ENCODE results near the gene SLC9A5.

The SLC9A5 gene

DNA sequence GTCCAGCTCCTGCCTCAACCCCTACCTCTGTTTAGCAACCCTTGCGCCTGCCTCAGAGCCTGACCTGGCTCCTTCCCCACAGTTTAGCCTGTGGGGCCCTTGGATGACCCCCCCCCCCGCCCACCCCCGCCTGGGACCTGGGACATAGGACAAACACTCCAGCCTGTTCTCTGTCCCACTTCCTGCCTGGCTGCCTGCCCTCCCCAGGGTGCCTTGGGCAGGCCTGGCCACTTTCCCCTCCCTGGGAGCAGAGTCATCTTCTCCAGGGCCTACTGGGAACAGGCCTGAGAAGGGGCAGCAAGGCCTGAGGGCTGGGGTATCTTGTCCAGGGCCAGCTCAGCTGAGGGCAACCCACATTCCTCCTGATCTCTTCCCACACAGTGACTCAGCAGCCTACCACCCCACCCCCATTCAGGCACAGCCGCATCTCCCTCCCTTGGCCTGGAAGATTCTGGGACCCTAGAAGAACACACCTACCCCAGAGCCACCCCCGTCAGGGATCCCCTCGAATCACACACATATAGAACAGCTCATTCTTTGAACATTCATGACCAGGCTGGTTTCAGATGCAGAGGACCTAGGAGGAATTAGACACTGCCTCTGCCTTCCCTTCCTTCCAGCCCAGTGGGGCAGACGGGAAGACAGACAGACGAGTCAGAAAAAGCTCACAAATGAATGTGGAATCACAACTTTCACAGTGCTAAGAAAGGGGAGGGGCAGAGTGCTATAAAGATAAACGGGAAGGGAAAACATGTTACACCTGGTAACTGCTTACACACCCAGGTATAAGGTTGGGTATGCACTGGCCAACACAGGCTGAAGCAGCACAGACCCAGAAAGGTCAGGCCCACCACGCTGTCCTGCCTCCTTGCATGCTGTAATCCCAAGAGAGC lies 7.5 kb upstream of the SLC9A5 start:
- no peak for DNase-seq

DNA sequence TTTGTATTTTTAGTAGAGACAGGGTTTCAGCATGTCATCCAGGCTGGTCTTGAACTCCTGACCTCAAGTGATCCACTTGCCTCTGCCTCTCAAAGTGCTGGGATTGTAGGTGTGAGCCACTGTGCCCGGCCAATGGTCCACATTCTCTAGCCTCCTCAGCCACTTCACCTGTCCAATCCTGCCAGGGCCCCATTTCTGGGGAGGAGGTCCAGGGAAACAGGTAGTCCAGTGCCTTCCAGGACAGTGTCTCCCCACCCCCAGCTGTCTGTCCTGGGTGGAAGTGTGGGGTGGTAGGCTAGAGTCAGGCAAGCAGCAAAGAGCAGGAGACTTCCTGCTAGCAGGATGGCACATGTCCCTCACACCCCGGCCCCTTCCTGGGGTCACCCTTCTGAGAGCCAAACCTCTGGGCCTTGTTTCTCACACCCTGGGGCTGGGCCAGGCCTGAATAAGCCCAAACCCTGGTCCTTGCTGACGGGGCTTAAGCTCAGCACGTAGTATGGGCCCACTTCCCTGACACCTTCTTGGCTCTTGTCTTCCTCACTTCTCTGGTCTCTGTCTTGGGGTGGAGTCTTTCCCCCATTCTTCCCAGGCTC lies 6.5 kb upstream of the SLC9A5 start:
- DNase-seq = no peak

DNA sequence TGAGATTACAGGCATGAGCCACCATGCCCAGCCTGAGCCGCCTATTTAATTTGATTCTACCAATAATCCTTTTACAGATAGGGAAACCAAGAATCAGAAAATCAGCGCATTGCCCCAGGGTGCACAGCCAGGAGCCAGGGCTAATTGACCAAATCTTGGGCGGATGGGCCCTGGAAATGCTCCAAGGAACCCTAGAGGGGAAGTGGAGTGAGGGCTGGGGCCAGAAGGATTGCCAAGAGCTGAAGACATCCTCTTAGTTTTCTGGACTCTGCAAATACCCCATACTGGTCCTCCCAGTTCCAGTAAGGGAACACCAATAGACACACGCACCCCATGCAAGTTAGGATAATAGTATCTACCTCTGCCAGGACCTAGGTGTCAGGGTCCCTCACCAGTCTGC lies 5.3 kb upstream of the SLC9A5 start:
- DNase-seq = no peak

DNA sequence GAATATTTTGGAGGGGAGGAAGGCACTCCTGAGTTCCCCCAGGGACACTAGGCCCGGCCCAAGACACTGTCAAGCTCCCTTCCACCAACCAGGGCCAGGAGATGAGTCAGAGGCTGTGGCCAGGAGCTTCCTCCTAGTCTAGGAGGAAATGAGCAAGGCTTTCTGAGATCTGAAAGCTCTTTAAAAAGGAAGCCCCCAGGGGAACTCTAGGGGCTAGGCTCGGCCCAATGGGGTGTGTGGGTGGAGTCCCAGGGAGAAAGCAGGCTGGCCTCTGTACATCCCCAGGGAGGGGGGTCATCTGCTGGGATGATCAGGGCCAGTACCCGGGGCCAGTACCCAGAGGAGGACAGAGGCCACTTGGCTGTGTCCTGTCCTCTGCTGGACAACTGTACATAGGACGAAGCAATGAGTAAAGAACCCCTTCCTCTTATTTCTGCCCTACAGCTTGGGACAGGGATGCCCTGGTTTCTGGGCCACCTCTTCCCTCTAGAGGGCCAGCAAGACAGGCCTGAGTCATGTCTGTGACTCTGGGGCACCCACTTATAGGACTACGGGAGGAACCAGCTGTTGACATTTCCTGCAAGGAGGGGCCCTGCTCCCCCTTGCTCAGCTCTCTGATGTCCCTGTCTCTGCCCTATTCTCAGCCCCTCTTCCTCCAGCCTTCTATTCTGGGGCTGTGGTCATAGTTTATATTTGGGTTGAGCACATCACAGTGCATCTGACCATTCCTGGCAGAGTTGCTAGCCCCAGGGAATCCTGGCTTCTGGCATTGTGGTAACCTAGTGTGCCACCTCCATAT lies 4.2 kb upstream of the SLC9A5 start:
- DNase-seq = no peak

DNA sequence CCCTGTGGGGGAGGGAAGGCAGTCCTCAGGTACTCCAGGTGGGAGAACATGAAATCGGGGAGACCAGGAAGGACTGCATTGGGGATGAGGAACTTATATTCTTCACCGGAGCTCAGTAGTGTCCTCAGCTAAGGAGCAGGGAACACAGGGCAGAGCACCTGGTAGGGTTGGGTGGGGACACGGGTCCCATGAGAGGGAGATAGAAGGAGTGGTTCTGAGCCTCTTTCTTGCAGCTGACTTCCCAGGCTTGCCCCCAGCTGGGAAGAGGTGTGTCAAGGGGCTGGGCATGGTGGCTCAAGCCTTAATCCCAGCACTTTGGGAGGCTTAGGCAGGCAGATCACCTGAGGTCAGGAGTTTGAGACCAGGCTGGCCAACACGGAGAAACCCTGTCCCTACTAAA lies 3.6 kb upstream of the SLC9A5 start:
- DNase-seq = no peak

DNA sequence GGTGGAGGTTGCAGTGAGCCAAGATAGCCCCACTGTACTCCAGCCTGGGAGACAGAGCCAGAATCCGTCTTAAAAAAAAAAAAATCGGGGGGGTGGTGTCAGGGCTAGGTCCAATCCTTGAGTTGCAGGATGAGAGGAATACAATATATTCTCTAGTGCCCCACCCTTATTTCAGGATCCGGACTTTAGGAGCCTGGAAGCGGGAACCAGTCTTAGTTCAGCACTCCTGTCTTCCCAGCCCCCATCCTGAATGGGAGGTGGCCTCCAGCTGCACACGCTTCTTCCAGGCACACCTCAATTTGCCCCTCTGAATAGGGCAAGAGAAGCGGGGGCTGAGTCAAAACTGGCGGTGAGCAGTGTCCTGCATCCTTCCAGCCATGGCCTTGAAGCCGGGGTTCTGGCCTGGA lies 3.1 kb upstream of the SLC9A5 start:
- DNase-seq = no peak

DNA sequence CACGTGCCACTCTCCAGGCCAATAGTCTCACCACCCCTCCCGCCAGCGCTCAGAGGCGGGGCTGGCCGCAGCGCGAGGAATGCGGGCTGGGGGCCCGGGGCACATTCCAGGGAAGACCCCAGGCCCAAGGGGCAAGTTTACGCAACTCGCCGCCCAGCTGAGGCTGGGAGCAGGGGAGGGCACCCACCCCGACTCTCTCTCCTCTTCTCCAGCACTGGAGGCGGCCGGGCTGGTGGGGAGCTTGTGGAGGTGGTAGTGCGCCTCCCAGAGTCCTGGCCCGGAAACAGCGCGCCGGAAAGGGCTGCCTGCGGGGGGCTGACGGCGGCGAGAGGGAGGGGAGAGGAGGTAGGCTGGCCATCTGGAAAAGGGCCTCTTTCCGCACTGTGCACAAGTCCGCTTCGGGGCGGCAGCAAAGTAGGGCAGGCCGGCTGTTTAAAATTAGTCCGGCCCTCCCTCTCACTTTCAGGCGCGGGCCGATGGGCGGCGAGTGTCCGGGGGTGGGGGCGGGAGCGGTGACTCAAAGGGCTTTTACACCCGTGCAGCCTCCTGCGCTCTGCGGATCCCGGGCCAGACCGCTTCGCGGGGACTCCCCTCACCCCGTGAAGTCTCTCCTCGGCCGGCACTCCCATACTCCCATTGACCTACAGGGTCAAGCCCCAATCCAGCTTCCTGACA lies 2.6 kb upstream of the SLC9A5 start:
- DNase-seq = no peak

DNA sequence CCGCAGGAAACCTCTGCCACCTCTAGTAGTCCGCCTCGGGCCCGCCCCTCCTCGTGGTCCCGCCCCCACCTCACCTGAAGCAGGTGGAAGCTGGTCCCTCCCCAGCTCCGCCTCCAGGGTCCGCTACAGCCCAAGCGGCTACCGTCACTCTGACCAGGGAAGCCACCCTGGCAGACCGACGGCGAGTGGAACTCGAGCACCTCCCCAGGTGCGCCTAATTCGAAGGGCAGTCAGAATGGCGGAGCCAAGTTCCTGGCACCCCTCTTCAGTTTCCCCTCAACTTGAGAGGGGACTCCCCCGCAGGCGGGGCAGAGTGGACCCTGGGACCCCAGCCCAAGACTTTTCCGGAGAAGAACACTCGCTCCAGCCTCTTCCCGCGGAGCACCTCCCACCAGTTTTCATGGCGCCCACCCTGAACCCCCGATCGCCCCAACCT lies 2.0 kb upstream of the SLC9A5 start:
- no peak for DNase-seq

DNA sequence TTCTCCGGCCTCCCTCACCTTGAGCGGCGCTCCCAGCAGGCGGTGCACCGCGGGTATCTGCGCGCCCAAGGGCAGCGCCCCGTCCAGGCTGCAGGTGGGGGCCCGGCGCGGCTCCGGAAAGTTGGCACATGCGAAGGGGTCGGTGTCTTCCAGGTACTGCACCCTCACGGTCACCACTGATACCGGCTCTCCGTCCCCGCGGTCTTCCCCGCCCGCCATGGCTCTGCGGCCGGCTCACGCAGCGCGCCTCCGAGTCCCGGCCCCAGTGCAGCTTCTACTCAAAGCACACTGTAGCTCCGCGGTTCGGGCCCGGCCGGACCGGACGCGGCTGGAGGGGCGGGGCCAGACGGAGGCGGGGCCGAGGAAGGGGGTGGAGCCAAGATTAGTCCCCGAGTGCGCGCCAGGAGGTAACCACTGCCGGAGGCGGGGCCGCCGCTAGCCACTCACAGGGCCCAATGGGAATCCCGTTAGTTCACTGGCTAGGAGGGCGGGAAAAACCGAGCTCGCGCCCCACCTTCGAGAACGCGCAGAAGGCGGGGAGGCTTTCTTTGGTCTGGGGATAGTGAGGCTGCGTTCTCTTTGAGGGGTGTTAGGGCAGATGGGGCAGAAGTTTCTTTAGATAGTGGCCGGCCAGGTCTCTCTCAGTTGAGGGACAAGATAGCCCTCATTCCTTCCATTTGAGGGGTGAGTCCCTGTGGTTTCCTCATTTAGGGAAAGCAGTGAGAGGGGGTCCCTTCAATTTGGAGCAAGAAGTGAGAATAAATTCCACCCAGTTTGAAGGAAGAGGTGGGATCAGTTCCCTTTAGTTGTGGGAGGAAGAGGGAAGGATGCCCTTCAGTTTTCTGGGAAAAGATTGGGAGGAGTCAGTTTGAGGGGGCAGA lies 1.3 kb upstream of the SLC9A5 start, which contains the start of gene FHOD1:
Gene FHOD1 (minus strand): TSS at position 290 of the 881 bp plus-strand sequence. CDS start 71 bp downstream, at position 219.
- peak; percentile 42 to 89 for DNase-seq

DNA sequence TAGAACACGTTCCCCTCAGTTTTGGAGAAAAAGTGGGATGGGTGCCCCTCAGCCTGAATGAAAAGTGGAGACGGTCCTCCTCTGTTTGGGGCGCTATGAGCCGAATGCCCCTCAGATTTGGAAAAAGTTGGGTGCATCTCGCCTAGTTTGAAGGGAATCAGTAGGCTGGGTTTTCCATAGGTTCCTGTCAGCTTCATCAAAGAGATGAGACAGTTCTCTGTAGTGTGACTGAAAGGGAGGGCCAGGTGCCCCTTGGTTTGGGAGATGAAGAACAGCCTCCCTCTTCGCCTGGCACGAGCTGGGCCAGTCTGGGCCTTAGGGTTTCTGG lies 742 bp upstream of the SLC9A5 start:
- DNase-seq = no peak

DNA sequence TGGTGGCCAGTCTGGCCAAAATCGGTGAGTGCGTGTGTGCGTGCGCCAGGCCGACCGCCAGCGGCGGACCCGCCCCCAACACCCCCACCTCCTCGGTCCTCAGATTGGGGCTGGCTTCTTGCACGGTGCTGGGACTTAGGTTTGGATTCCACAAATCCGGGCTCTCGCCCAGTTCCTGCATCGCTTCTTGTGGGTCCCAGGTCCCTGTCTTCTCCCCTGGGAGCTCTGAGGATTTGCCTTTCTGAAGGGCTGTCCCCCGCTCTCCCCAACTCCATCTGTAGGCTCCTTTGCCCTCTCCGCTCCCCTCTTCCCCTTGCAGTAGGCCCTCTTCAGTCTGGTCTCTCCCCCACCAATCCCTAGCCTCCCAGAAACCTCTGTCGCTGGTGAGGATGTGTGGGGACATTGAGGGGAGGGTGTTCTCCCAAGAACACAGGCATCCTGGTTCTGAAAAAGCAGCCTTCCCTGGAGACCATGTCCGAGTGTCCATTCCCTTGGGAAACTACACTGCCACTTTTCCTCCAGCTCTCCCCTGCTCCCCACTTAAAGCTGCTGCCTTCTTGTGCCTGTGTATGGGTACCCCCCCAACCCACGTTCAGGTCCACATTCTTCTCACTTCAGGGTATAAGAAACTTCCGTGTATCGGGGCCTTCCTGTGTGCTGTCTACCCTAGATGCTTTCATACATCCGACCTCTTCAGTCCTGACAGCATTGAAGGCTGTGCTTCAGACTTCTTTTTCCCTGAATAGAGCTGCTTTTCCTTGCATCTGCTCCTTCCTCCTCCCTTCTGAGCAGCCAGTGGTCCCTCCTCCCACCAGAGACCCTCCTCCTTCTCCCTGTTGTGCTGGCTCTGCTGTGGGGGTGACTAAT lies 632 bp downstream of the SLC9A5 start:
- DNase-seq = no peak

DNA sequence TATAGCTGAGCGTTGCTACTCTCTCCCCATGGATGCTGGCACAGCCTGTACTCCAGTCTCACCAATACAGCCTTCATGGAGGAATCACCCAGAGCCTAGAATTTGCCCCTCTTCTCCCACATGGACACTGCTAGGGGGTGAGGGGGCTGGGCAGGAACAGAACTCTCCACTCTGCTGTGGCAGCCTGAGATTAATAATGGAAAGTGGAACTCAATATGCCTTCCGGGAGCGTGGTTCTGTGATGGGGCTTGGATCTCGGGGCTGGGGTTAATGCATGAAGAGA lies 1.2 kb downstream of the SLC9A5 start:
- DNase-seq = no peak

DNA sequence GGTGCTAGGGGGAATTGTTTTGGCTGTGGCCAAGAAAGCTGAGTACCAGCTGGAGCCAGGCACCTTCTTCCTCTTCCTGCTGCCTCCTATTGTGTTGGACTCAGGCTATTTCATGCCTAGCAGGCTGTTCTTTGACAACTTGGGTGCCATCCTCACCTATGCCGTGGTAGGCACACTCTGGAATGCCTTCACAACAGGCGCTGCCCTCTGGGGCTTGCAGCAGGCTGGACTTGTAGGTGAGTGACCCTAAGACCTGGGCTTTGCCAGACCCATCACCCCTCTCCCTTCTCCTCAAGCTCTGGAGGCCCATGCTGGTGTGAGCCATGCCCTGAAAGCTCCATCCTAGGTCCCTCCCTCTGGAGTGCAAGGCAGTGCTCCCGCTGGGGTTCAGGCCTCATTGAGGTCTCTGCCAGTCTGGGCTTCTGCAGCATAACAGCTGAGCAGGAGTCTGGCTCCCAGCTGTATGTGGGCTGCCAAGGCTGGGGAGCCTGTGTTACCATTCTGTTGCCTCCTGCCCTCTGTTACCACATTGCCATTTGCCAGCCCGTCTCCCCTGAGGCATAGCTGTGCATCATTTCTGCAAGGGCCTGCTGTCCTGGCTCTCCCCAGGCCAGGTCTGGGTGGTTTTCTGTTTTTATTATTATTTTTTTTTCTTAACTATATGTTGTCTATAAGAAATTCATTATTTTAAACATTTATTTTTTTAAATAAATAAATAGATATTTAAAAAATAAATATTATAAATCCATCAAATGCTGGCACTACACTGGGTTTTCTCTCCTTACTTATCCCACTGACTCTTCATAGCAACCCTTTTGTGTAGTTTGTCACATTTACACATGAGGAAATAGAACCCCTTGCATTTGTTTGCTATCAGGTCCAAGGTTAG lies 4.1 kb downstream of the SLC9A5 start:
- DNase-seq = peak; percentile 33 to 76

DNA sequence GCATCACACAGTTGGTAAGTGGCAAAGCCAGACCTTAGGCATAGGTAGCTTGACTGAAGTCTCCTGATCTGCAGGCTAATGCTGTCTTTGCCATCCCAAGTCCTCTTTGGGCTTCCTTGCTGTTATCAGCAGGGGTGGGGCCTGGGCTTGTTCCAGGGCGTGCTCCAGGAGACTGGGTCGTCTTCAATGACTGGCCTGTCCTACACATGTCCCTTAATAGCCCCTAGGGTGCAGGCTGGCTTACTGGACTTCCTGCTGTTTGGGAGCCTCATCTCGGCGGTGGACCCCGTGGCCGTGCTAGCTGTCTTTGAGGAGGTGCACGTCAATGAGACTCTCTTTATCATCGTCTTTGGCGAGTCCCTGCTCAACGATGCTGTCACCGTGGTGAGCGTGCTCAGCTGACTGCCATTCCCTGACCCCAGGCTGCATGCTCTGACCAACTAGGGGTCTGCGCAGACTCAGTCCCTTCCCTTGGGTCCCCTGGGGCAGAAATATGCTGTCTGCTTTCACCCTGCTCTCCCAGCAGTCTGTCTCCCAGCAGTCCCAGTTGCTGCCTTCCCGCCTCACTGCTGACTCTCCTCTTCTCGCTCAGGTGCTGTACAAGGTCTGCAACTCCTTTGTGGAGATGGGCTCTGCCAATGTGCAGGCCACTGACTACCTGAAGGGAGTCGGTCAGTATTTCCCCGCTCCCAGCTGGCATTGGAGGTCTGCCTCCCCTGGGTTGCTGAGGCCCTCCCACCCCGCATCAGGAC lies 6.2 kb downstream of the SLC9A5 start:
- no peak for DNase-seq

DNA sequence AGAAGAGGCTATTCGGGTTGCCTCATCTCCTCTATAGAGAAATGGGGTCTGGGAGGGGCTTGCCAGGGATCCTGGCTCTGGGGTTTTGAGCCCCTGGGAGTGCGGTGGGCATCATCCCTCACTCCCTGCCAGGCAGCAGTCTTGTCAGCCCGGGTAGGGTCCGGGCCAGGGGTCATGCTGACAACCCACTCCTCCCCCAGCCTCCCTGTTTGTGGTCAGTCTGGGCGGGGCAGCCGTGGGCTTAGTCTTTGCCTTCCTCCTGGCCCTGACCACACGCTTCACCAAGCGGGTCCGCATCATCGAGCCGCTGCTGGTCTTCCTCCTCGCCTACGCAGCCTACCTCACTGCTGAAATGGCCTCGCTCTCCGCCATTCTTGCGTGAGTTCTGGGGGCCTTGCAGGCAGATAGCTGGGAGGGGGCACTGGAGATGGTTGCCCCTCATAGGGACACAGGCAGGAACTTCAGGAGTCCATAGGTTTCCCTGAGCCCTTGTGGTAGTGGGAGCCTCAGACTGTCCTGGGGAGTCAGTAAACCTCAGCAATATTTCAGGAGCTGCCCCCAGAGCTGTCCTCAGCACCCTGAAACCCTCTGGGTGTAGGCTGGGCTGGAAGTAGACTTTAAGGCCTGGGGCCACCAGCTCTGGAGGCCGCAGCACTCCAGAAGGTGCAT lies 6.9 kb downstream of the SLC9A5 start:
- no peak for DNase-seq

DNA sequence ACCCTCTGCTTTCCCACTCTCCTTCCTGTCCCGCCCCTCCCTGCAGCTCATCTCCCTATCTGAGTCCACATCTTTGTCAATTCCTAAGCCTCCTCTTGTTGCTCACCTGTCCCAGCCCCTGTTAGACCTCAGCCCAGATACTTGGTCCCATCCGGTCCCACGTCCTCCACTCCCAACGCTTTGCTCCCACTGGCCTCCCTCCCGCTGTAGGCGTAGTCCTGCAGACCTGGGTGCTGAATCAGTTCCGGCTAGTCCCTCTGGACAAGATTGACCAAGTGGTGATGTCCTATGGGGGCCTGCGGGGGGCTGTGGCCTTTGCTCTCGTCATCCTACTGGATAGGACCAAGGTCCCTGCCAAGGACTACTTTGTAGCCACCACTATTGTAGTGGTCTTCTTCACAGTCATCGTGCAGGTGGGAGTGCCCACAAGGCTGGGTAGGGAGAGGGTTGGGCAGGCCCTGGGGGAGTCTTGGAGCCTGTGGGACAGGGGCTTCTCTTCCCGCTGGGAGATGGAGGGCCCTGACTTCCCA lies 8.0 kb downstream of the SLC9A5 start:
- no peak for DNase-seq

DNA sequence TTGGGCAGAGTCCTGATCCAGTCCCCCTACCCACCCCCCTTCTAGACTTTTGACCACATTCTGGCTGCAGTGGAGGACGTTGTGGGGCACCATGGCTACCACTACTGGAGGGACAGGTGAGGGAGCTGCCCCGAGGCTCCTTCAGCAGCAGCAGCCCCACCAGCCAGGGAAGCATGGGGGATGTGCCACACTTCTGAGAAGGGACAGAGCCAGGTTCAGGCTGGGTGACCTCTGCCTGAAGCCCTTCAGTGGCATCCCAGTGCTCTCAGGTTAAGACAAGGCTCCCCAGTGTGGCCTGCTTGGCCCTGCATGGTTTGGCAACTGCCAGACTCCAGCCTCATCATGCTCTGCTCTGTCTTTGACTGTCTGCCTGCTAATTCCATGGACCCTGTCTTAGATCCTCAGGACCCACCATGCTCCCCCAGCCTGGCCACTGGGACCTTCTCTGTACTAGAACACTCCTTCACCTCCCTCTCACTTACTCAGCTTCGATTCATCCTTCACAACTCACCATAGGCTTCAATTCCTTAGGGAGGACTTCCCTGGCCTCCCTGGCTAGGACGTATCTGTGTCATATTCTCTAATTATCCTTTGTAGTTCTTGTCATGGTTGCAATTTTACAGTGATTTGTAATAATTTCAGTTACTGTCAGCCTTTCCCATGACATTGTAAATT lies 8.8 kb downstream of the SLC9A5 start:
- DNase-seq = no peak

Measured in NCI-H446 (cell line).